ENCODE measurements around the gene AGXT.

The AGXT gene

DNA sequence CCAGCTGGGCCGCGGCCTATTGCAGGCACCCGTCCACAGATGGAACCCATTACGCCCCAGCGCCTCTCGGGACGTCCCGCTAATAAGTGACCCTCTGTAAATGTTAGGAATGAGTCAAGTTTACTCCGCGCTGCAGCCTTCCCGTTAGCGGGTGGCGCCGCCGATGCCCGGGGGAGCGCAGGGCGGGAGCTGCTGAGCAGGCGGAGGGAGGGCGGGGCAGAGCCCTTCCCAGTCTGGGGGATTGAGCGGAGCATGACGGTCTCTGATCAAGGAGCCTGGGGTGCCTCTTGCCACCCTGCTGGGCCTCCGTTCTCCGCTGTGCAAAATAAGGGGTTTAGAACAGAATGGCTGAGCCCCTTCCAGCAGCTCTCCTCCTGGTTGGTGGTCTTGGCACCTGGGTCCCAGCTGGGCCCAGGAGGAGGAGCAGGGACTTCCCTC, 48.0 kb downstream of the AGXT start:
- no peak for DNase-seq (ENCODE audit: low spot score)

DNA sequence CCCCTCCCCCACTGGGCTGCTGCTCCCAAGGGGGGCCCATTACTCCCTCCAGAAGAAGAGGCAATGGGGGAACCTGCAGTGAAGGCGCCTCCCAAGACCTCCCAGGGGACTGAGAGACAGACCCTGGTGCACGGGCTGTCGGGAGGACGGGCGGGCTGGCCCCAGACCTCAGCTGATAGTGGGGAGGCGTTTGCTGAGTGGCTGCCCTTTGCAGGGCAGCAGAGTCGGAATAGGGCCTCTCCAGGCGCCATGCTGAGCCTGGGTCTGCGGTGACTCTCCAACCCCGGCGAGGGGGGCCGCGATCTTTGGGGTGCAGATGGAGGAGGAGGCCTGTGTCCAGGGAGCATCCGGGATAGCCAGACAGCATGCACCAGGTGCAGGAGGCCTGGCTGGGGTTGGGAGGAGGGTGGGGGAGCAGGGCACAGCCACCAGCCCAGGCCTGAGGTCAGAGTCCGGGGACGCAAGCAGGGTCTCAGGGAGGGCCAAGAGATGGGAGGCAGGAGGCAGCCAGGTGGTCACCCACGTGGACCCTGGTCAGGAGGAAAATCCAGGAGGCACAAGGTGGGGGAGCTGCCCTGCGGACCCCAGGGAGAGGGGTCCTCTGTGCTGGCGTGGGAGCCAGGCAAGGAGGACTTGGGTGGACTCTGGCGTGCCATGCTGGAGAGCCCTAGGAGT, 48.5 kb downstream of the AGXT start:
- no peak for DNase-seq (ENCODE audit: low spot score)

DNA sequence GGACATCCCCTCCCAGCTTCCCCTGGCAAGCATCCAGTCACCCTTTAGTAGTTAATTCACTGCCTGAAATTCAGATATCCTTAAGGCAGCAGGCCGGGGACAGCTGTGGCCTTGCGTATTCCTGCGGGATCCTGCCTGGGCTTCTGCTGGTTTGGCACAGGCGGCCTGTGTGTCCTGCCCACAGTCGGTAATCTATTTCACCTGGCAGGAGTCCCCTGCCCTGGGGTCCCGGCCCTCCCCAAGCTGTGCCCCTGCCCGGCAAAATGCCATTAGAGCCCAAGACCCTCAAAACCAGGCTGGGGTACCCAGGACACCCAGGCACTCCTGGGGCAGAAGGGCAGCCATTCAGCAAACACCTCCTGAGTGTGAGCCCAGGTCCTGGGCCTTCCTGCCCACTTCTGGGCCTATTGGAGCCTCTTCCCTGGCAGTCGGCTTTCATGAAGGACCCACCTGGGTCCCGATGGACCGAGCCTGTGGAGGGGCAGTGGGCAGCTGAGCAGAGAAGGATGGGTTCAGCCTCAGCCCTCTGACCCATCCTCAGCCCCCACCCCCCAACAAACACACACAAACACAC, 49.1 kb downstream of the AGXT start:
- DNase-seq (ENCODE audit: low spot score): no peak

DNA sequence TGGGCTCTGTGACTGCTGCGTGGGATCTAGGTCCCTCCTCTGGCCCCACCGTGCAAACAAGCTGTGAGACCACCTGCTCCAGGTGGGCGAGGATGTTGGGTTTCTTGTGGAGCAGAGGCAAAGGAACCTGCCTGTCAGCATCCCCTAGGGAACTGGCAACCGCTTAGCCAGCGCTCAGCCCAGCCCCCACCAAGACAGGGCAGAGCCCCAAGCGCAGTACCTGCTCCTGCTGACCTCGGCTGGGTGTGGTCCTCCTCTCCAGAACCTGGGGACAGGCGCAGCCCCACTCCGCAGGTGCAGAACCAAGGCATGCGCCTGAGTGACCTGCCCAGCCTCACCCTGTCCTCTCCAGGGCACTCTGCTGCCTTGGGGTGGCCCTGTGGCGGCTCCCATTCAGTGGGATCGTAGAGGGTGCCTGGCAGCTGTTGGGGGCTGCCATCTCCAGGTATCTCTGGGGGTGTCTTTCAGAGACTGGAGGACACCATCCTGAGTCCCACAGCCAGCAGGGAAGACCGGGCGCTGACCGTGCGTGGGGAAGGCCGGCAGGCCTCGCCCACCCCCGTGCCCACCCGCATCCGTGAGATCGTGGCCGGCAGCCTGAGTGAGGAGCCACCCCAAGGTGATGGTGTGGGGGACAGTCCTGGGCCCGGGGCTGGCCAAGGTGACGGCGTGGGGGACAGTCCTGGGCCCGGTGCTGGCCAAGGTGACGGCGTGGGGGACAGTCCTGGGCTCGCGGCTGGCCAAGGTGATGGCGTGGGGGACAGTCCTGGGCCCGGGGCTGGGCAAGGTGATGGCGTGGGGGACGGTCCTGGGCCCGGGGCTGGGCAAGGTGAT, 49.9 kb downstream of the AGXT start:
- no peak for DNase-seq (ENCODE audit: low spot score)

DNA sequence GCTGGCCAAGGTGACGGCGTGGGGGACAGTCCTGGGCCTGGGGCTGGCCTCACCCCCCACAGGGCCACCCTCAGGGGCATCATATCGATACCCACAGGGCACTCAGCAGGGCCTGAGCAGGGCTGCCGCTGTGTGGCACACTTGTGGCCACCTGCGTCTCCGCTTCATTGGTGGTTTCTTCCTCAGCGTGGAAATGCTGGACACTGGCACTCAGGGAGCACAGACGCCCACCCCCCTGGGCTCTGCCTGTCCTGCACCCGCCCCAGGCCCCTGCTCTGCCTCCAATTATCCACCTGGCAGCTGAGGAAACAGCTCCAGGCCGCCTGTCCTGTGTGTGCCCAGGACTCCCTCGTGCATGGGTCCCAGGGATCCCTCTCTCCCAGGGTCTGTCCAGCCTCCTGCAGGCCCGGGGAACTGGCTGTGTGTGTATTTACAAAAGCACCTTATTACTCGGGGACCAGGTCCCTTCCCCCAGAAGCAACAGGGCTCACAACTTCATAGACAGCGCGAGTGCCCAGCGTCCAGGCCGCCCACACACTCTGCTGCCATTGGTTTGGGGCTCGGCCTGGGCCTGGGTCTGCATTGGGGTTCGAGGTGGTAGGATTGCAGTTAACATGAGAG, 50.6 kb downstream of the AGXT start:
- no peak for DNase-seq (ENCODE audit: low spot score)

DNA sequence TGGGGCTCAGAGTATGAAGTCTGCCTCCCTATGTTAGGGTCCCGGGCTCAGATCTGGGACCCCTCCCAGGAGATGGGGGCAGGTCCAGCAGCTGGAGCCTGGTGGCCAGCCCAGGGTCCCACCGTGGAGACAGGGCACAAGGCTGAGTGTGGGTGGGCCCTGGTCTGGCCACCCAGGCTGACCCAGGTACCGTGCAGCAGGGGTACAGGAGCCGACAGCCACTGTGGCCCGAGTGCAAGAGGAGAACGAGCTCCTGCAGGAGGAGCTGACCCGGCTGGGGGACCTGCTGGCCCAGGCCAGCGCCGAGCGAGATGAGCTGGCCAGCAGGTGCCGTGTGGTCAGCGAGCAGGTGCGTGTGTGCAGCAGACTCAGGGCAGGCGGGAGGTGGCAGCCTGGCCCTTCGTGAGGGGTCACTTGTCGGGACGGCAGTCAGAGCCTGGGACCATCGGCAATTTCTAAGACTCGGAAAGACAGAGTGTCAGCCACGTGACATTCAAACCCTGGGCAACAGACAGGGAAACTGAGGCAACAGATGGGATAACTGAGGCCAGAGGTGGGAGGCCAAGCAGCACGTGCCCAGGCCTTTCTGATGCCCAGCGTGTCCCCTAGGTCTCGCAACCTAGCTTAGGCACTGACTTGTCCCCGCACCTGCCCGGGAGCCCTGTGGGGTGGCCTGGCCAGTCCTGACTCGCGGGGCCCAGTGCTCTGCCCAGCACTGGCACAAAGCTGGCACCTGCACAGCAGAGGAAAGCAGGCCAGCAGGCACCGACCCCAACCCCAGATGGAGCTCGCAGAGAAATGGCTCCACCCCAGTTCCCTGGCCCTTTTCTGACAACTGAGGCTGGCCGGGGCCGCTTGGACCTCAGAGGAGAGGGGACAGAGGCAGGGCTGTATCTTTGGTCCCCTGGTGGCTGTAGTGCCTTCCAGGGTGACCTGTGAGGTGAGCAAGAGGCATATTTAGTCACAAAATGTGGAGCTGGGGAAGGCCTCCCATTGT, 51.5 kb downstream of the AGXT start:
- no peak for DNase-seq (ENCODE audit: low spot score)

DNA sequence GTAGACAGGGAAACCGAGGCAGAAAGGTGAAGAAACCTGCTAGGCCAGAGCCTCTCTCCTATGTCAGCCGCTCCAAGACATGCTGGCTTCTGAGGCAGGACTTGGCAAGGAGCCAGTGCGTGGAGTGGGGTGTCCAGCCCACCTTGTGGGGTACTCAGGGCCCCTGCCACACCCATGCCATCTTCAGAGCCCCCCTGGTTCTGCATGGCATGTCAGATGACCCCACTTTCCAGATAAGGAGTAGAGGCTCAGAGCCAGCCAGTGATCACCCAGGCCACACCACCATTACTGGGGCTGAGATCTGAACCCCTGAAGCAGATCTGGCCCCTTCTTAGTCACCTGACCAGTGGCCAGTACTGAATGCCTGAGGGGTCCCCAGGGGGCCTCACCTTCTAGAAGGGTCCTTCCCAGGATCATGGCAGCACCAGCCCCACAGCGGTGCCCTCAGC, 52.2 kb downstream of the AGXT start:
- no peak for DNase-seq (ENCODE audit: low spot score)

DNA sequence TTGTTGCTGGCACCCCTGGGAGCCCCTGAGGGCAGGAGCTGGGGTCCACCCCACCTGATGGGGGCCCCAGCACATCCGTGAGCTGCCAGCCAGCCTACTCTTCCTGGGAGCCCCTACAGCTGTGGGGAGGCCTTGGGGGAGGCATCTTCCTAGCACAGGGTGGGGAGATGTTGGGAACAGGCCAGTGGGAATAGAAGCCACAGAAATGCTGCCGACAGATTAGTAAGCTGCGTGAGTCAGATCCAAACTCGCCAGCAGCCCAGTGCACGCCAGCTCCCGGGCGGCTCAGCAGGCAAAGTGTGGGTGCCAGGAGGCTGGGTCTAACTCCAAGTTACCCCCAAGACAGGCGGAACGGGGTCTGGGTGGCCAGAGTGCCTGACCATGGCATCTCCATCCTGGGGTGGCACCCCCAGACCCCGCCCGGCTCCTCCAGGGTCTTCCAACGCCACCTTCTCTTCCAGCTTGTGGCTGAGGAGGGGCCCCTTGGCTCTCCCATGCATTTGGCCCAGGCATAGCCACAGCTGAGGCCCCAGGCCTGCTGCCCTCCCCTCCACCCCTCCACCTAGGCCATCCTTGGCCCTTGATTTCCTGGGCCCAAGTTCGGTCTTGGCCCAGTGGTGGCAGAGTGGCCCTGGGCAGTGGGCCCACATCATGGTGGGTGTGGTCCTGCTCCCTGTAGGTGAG, 52.8 kb downstream of the AGXT start:
- no peak for DNase-seq (ENCODE audit: low spot score)

DNA sequence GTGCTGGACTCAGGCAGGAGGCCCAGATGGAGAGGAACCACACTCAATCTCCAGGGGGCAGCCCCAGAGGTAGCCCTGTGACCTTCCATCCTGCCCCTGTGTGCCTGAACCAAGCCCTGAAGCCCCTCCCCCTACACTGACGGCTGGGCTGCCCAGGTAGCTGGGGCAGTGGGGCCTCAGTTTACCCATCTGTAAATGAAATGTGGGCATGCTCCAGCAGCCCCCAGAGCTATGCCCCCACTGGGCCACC, 53.3 kb downstream of the AGXT start:
- no peak for DNase-seq (ENCODE audit: low spot score)

DNA sequence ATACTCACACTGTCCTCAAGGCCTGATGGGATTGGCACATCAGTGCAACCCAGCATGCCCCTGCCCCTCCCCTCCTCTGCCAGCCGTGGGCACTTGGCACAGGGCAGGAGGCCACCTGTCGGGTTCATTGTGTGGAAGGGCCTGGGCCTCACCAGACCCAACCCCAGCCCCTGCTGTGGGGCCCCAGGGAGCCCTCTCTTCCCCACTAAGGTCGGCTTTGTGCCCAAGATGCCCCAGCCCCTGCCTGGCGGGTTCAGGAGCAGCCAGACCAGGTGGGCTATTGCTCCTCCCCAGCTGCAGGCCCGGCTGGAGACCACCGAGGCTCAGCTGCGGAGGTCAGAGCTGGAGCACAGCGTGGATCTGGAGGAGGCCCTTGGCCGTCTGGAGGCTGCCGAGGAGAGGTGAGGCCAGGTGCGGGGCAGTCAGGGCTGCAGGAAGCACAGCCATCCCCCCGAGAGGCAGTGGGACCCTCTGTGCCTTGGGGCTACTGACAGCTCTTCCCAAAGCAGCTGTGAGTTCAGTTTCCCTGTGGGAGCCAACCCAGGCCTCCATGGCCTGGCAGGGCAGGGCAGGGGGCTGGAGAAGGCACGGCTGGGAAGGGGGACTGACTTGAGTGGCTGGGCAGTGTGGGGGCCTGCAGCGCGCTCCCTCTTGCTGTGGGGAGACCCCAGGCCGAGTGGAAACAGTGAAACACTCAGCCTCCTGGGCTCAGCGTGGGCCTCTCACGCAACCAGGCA, 53.8 kb downstream of the AGXT start:
- DNase-seq (ENCODE audit: low spot score): no peak

DNA sequence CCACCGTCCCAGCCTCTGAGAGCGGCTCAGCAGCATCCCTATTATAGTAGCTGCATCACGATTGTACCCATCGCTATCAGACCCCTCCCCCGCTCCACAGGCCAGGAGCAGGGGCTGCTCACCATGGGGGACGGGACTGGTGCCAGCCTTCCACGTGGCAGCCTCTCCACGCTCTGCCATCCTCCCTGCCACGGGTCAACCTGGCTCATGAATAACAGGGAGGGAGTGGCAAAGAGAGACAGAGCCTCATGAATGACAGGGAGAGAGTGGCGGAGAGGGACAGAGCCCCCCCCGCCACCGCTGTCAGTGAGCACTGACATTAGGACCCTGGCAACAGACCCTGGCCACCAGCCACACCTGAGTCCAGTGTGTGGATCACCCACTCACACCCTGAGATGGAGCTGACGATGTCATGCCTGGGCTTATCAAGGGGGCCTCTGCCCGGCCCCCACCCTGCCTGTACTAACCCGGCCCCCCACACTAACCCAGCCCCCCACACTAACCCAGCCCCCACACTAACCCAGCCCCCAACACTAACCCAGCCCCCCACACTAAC, 54.4 kb downstream of the AGXT start:
- DNase-seq (ENCODE audit: low spot score): no peak

DNA sequence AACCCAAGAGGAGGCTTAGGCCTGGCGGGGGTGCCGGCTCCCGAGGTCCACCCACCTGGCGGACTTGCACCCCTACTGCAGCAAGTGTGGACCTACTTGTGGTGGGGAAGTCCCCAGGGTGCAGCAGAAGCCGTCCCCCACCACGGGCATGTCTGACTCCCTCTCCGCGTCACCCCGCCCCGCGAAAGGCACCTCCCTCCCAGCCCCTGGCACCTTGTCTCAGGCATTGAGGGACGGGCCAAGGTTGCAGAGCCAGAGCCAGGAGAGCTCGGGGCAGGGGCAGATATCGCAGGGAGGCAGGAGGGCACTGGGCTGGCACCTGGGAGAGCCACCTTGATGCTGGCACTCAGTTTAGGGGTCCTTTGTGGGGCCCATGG, 56.6 kb downstream of the AGXT start:
- DNase-seq (ENCODE audit: low spot score): no peak

DNA sequence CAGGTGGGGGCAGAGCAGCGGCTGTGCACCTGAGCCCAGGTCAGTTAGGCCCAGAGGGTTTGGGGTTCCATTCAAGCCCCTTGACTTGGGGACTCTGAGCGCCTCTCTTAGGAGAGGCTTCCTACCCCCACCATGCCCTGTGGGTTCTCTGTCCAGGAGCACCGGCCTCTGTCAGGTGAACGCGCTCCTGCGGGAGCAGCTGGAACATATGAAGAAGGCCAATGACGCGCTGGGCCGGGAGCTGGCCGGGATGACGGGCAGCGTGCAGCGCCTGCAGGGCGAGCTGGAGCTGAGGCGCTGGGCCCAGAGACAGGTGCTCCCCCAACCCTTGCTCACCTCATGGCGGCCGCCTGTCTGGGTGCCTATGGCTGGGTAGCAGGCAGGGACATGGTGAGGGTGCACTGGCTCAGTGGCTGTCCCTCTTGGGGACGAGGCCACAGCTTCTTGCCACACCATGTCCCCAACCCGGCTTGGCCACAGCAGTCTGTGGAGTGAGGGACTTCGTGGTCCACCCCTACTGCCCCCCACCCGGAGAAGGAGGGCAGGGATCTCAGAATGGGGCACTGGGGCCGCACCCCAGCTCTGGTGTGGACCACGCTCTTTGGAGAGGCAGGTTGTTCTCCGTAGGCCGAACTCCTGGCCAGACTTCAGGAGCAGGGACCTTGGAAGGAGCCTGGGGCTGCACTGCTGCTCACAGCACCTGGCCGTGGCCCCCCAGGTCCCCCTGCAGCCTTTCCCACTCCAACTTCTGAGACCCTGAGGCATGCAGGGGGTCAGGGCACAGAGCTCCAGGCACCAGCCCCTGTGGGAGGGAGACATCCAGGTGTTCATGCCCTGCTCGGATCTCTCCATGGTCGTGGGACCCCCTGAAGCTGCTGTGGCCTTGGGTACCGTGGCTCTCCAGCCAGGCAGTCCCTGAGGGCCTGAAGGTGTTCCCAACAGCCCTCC, 57.2 kb downstream of the AGXT start:
- DNase-seq (ENCODE audit: low spot score): no peak

DNA sequence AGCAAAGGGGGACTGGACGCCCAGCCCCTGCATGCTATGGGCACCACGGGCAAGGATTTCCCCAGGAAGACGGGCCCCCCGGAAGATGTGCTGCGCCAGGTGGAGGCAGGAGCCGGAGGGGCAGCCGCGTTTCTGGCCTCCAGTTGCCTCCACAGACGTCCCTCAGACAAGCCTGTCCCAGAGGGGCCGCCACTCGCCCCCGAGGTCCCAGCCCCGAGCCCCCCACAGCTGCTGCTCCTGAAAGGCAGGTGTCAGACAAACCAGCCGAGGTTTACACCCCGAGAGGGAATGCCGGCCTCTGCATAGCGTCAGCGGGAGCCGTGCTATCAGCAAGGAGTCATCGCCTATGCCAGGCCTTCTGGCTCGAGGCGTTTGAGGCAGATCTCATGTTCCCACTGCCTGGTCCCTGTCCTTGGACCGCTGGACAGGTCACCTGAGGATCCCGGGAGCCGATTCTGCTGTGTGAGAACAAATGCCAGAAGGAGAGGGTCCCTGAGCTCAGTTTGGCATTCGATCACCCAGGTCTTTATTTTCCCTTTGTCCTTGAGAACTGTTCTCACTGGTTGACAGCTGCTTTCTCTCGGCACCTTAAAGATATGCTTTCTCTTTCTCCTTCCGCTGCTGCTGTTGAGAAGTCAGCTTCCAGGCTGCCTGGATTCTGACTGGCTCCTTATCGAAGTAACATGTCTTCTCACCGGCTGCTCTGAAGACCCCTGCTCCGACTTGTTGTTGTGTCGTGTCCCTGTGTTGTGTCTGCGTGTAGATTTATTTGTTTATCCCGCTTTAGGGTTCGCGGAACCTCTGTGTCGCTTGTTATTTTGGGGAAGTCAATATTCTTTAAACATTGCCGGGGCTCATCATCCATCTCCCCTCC, 58.1 kb downstream of the AGXT start:
- no peak for DNase-seq (ENCODE audit: low spot score)

DNA sequence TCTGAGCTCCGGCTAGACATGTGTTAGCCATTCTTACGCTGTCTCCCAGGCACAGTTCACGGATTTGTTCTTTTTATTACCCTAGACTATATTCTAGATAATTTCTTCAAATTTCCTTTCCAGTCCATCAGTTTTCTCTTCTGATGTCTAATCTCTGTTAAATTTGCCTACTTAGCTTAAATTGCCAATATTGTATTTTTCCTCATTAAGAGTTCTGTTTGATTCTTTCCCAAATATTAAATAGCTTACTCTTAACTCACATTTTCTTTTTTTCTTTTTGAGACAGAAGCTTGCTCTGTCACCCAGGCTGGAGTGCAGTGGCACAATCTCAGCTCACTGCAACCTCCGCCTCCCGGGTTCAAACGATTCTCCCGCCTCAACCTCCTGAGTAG, 58.8 kb downstream of the AGXT start:
- DNase-seq (ENCODE audit: low spot score): no peak

DNA sequence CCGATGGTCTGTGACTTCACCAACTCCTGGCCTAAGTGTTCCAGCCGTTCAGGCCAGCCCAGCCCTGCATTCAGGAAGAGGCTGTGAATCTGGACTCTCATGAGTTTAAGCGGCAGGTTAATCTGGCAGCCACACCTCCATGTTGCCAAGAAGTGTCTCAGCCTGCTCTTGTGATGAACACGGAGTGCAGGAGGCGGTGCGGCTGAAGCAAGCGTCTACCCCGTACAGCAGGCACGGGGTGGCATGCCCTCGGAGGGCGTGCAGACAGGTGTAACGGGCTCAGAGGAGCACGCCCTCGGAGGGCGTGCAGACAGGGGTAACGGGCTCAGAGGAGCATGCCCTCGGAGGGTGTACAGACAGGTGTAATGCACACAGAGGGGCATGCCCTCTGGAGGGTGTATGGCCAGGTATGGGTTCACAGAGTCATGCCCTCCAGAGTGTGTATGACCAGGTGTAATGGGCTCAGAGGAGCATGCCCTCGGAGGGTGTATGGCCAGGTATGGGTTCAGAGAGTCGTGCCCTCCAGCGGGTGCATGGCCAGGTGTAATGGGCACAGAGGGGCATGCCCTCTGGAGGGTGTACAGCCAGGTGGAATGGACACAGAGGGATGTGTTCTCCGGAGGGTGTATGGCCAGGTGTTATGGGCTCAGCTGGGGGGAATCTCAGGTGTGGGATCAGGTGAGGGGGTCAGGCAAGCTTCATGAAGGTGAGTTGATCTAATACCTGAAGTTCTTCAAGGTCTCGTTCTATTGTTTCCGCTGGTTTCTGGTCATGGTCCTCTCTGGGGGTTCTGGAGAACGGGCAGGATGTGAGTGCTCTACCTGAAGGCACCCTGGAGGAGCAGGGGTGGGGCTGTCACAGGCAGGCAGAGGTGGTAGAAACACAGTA, 60.1 kb downstream of the AGXT start:
- no peak for DNase-seq (ENCODE audit: low spot score)
